ENCODE results near the gene IGLL1.
"Not testable (repeated sequence)": the region's sequence is repeated elsewhere in the genome, so short reads cannot be mapped to it uniquely, and the experiment has no call there.

Gene IGLL1

DNA sequence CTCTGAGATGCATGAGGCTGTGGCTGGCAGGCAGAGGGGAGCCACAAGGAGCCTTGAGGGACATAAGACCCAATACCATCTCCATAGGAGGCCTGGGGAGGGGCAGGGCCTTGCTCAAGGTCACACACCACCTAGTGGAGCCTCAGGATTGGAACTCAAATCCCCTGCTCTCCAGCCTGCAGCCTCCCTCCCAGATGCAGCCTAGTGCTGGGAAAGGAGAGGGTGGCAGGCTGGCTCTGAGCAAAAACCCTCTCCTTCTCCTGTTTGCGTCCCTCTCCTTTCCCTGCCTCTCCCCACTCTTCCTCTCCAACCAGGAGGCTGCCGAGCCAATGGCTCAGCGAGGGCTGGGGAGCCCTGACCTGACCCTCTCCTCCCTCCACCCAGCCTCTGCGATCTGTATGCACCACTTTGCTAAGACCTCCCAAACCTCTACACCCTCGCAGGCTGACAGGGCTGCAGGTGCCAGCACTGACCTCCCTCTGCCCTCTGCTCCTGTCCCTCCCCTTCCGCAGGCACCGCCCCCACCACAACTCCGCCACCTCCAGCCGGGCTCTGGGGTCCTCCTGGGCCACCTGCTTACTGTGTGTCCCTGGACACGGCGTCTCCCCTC, 14.7 kb downstream of the IGLL1 start:
- POLR2A ChIA-PET: no interaction called here
- no peak for TF ChIP-seq CTCF (IDR thresholded peaks at IDR 0.05; ENCODE audit: insufficient read depth, low read length, missing control alignments)
- DNase-seq (ENCODE audit: low read depth, low spot score): no peak
- no peak overlapping the region for H3K4me3 ChIP-seq (ENCODE audit: low read depth, low read length)
- CTCF ChIA-PET: interaction anchor here (1.6 kb wide), 1 partner anchor 10 kb away, joined by 6 read pairs; no protein-coding TSS in a partner anchor

- no peak for TF ChIP-seq CTCF (IDR thresholded peaks at IDR 0.05; ENCODE audit: insufficient read depth, low read length, missing control alignments)
- POLR2A ChIA-PET: no interaction called here
- CTCF ChIA-PET: interaction anchor here (1.6 kb wide), 1 partner anchor 9 kb away, joined by 6 read pairs; no protein-coding TSS in a partner anchor
- no peak for DNase-seq (ENCODE audit: low read depth, low spot score)
- H3K4me3 ChIP-seq (ENCODE audit: low read depth, low read length): no peak overlapping the region
Measured at GRCh38 chr22:23564276-23564675, 15.8 kb downstream of the IGLL1 start.

GRCh38 chr22:23563111-23563510, 17.0 kb downstream of the IGLL1 start:
- H3K4me3 ChIP-seq (ENCODE audit: low read depth, low read length): no peak overlapping the region
- ChIA-PET CTCF (interaction anchor here (1.2 kb wide), 1 partner anchor 24 kb away, joined by 3 read pairs; no protein-coding TSS in a partner anchor), POLR2A (no interaction called here)
- TF ChIP-seq CTCF (IDR thresholded peaks at IDR 0.05; ENCODE audit: insufficient read depth, low read length, missing control alignments): no peak
- DNase-seq (ENCODE audit: low read depth, low spot score): no peak

DNA sequence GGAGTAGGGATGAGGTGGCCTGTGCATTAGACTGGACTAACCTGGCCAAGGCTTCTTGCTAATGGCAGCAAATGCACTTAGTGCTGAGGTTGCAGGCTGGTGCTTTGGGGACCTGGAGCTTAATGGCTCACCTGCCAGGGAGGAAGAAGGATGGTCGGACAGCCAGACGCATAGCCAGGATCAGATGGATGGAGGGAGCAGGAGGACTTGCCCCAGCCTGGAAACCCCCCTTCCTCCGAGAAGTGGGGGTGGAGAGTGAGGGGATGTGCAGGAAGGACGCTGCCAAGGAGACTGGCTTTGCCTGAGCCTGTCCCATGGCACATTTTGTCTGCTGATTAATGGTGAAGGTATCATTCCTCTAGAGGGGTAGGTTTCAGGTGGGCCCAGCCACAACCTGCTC, 17.9 kb downstream of the IGLL1 start:
- no peak overlapping the region for H3K4me3 ChIP-seq (ENCODE audit: low read depth, low read length)
- POLR2A ChIA-PET: no interaction called here
- DNase-seq (ENCODE audit: low read depth, low spot score): no peak
- CTCF ChIA-PET: no interaction called here
- no peak for TF ChIP-seq CTCF (IDR thresholded peaks at IDR 0.05; ENCODE audit: insufficient read depth, low read length, missing control alignments)

GRCh38 chr22:23561025-23561510, 19.0 kb downstream of the IGLL1 start:
- DNase-seq (ENCODE audit: low read depth, low spot score); POLR2A ChIA-PET; CTCF ChIA-PET; H3K4me3 ChIP-seq (ENCODE audit: low read depth, low read length): not testable (repeated sequence)

DNA sequence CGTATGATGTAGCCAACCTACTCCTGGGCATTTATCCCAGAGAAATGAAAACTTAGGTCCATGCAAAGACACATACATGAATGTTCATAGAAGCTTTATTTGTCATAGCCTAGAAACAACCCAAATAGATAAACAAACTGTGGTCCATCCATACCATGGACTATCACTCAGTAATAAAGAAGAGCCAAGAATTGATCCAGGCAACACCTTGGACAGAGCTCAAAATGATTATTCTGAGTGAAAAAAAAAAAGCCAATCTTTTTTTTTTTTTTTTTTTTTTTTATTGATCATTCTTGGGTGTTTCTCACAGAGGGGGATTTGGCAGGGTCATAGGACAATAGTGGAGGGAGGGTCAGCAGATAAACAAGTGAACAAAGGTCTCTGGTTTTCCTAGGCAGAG, 19.9 kb downstream of the IGLL1 start:
- POLR2A ChIA-PET; H3K4me3 ChIP-seq (ENCODE audit: low read depth, low read length); DNase-seq (ENCODE audit: low read depth, low spot score); CTCF ChIA-PET: not testable (repeated sequence)

- no peak for TF ChIP-seq CTCF (IDR thresholded peaks at IDR 0.05; ENCODE audit: insufficient read depth, low read length, missing control alignments)
- ChIA-PET POLR2A (no interaction called here), CTCF (interaction anchor here (0.8 to 1.1 kb wide), 2 partner anchors 9 to 34 kb away, joined by 3 to 5 read pairs; no protein-coding TSS in a partner anchor)
- no peak overlapping the region for H3K4me3 ChIP-seq (ENCODE audit: low read depth, low read length)
- DNase-seq (ENCODE audit: low read depth, low spot score): no peak
Measured at GRCh38 chr22:23557467-23557866, 22.6 kb downstream of the IGLL1 start.
